Body of pancreas (tissue), 4 donors: Measurements from ENCODE around the gene XRCC4.

Source experiments
- POLR2A ChIP-seq, 3 donors: fragments of 450-650 bp; IDR thresholded peaks; one replicate each; pipeline ENCODE4 v1.6.1; 2016; ENCODE audit warnings: antibody characterized with exemption in 3 of 3, mild to moderate bottlenecking in 2 of 3
- TF ChIP-seq, protein P1 (sequence below), 7 experiments: fragments of 450-650 bp in 4 of 7; fragments of 200-600 bp in 3 of 7; sonication (generic) in 3 of 7; IDR thresholded peaks; one replicate each; pipeline ENCODE4 v1.5.1; 2016 to 2019; ENCODE audit warnings: antibody characterized with exemption in 7 of 7

DNA sequence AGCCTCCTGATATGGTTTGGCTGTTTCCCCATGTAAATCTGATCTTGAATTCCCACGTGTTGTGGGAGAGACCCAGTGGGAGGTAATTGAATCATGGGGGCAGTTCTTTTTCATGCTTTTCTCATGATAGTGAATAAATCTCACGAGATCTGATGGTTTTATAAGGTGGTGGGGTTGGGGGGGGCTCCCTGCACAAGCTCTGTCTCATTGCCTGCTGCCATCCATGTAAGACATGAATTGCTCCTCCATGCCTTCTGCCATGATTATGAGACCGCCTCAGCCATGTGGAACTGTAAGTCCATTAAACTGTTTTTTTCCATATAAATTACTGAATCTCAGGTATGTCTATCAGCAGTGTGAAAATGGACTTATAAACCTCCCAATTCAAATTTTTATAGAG lies 12.8 kb downstream of the XRCC4 start:
- TF ChIP-seq, protein P1, sequence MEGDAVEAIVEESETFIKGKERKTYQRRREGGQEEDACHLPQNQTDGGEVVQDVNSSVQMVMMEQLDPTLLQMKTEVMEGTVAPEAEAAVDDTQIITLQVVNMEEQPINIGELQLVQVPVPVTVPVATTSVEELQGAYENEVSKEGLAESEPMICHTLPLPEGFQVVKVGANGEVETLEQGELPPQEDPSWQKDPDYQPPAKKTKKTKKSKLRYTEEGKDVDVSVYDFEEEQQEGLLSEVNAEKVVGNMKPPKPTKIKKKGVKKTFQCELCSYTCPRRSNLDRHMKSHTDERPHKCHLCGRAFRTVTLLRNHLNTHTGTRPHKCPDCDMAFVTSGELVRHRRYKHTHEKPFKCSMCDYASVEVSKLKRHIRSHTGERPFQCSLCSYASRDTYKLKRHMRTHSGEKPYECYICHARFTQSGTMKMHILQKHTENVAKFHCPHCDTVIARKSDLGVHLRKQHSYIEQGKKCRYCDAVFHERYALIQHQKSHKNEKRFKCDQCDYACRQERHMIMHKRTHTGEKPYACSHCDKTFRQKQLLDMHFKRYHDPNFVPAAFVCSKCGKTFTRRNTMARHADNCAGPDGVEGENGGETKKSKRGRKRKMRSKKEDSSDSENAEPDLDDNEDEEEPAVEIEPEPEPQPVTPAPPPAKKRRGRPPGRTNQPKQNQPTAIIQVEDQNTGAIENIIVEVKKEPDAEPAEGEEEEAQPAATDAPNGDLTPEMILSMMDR (IDR thresholded peaks at IDR 0.05) = no peak
- TF ChIP-seq POLR2A (IDR thresholded peaks at IDR 0.05) = no peak
